H1 (cell line): ENCODE data around the gene POLD1. TPM values are rescaled to one million over a fixed set of nuclear protein-coding genes. Genes with fewer than 3 reads are reported as not detected.

ENCODE experiments used
- CTCF ChIA-PET: fragments of 300-600 bp; sonication (Branson Sonifier 250); formaldehyde crosslinking; loops from one replicate; lab custom pipeline; 2021; ENCODE audit not compliant: partially characterized antibody; lab: Charles Lee
- POLR2A ChIA-PET: fragments of 300-600 bp; sonication (Branson Sonifier 250); formaldehyde crosslinking; loops from one replicate; lab custom pipeline; 2021; ENCODE audit warnings: inconsistent platforms; ENCODE audit not compliant: partially characterized antibody; lab: Charles Lee
- DNase-seq, 2 experiments: peaks; one replicate each; pipeline versions ENCODE4 v3.0.0 to v3.0.0-alpha.2; 2010 to 2022; ENCODE audit warnings: low spot score in 2 of 2, low read depth in 1 of 2, mixed read lengths in 1 of 2
- FAIRE-seq: peaks from 2 replicates; lab custom pipeline; 2011; peaks lifted over from hg19 to GRCh38; lab: Jason Lieb, UNC
- H2AFZ ChIP-seq: 2 replicates; pipeline ENCODE4 v1.8.1; 2012; ENCODE audit warnings: low read length, inconsistent platforms
- H2AK5ac ChIP-seq: 2 replicates; pipeline ENCODE4 v1.6.1; 2013; ENCODE audit warnings: low read depth, low read length
- H2BK120ac ChIP-seq: replicated peaks from 2 replicates; pipeline ENCODE3; 2013; ENCODE audit warnings: low read depth, low read length, inconsistent platforms
- H2BK12ac ChIP-seq: 2 replicates; pipeline ENCODE4 v1.6.1; 2013; ENCODE audit warnings: low read depth, low read length
- H2BK15ac ChIP-seq: 2 replicates; pipeline ENCODE4 v1.6.1; 2013; ENCODE audit warnings: low read length
- H2BK20ac ChIP-seq: 2 replicates; pipeline ENCODE4 v1.6.1; 2013; ENCODE audit warnings: low read length
- H2BK5ac ChIP-seq: 2 replicates; pipeline ENCODE4 v1.6.1; 2013; ENCODE audit warnings: low read depth, low read length
- H3K14ac ChIP-seq: 2 replicates; pipeline ENCODE4 v1.6.1; 2013; ENCODE audit warnings: inconsistent platforms; ENCODE audit not compliant: insufficient read length
- H3K18ac ChIP-seq: 2 replicates; pipeline ENCODE4 v1.6.1; 2013; ENCODE audit warnings: low read length; ENCODE audit errors: extremely low read depth
- H3K23ac ChIP-seq: 2 replicates; pipeline ENCODE4 v1.6.1; 2013; ENCODE audit warnings: inconsistent platforms; ENCODE audit not compliant: insufficient read length
- H3K23me2 ChIP-seq: 2 replicates; pipeline ENCODE4 v1.6.1; 2013; ENCODE audit warnings: low read depth, low read length
- H3K27ac ChIP-seq: 2 replicates; pipeline ENCODE4 v1.6.1; 2011; ENCODE audit warnings: low read depth, low read length, inconsistent platforms
- H3K27me3 ChIP-seq, 4 experiments: replicated peaks in 1 of 4; 1 replicate in 1 of 4; 2 replicates in 3 of 4; pipeline versions ENCODE4 v1.6.1 to v1.8.1; 2011 to 2013; ENCODE audit warnings: low read length in 3 of 4, mild to moderate bottlenecking in 3 of 4, inconsistent platforms in 2 of 4, mixed read lengths in 2 of 4, moderate library complexity in 1 of 4; ENCODE audit not compliant: control insufficient read depth in 3 of 4, insufficient read depth in 3 of 4; ENCODE audit errors: extremely low read depth in 1 of 4
- H3K36me3 ChIP-seq, 4 experiments: 2 replicates each; pipeline versions ENCODE4 v1.6.1 to v1.8.1; 2011 to 2013; ENCODE audit warnings: mild to moderate bottlenecking in 4 of 4, low read length in 3 of 4, moderate library complexity in 2 of 4, control low read depth in 1 of 4, inconsistent platforms in 1 of 4; ENCODE audit not compliant: insufficient read depth in 4 of 4, control insufficient read depth in 2 of 4
- H3K4ac ChIP-seq: replicated peaks from 2 replicates; pipeline ENCODE3; 2013; ENCODE audit warnings: low read length, low read depth, mixed read lengths, inconsistent platforms; ENCODE audit not compliant: insufficient read length
- H3K4me1 ChIP-seq, 4 experiments: replicated peaks in 1 of 4; 1 replicate in 1 of 4; 2 replicates in 3 of 4; pipeline versions ENCODE4 v1.6.1 to v1.8.1; 2011 to 2013; ENCODE audit warnings: low read length in 3 of 4, inconsistent platforms in 2 of 4, mixed read lengths in 1 of 4; ENCODE audit not compliant: insufficient read depth in 4 of 4, control insufficient read depth in 3 of 4
- H3K4me2 ChIP-seq, 2 experiments: 2 replicates each; pipeline versions ENCODE4 v1.6.1 to v1.8.1; 2011 to 2013; ENCODE audit warnings: low read depth in 2 of 2, low read length in 2 of 2, control low read depth in 1 of 2, inconsistent platforms in 1 of 2, mild to moderate bottlenecking in 1 of 2; ENCODE audit not compliant: insufficient read depth in 1 of 2
- H3K4me3 ChIP-seq, 4 experiments: fragments of 200-600, 300-600 bp in 1 of 4; sonication (generic), shearing (Covaris generic), sonication (Bioruptor Twin) in 1 of 4; 2 replicates each; pipeline versions ENCODE4 v1.5.1 to v1.8.1; 2011 to 2016; ENCODE audit warnings: low read length in 4 of 4, low read depth in 3 of 4, control low read depth in 2 of 4, inconsistent platforms in 2 of 4, mild to moderate bottlenecking in 2 of 4, mixed read lengths in 1 of 4, moderate library complexity in 1 of 4; ENCODE audit not compliant: insufficient read depth in 2 of 4; ENCODE audit errors: extremely low read depth in 1 of 4
- H3K56ac ChIP-seq: replicated peaks from 2 replicates; pipeline ENCODE3; 2013; ENCODE audit warnings: low read depth, mild to moderate bottlenecking, mixed read lengths, low read length, inconsistent platforms; ENCODE audit not compliant: insufficient read length
- H3K79me1 ChIP-seq: 2 replicates; pipeline ENCODE4 v1.6.1; 2013; ENCODE audit warnings: low read depth, low read length, control low read depth
- H3K79me2 ChIP-seq, 2 experiments: 2 replicates each; pipeline versions ENCODE4 v1.6.1 to v1.8.1; 2012 to 2013; ENCODE audit warnings: low read length in 2 of 2, mild to moderate bottlenecking in 2 of 2, inconsistent platforms in 1 of 2; ENCODE audit not compliant: insufficient read depth in 2 of 2, control insufficient read depth in 1 of 2
- H3K9ac ChIP-seq, 4 experiments: replicated peaks in 1 of 4; 1 replicate in 1 of 4; 2 replicates in 3 of 4; pipeline versions ENCODE4 v1.6.1 to v1.8.1; 2011 to 2013; ENCODE audit warnings: low read depth in 3 of 4, low read length in 3 of 4, control low read depth in 2 of 4, mild to moderate bottlenecking in 2 of 4, moderate library complexity in 2 of 4, inconsistent platforms in 1 of 4; ENCODE audit errors: extremely low read depth in 1 of 4
- H3K9me3 ChIP-seq, 2 experiments: 2 replicates each; pipeline versions ENCODE4 v1.6.1 to v1.8.1; 2012 to 2013; ENCODE audit warnings: mild to moderate bottlenecking in 2 of 2, moderate library complexity in 2 of 2, control low read depth in 1 of 2, inconsistent platforms in 1 of 2, low read depth in 1 of 2, low read length in 1 of 2, mixed read lengths in 1 of 2; ENCODE audit not compliant: insufficient read depth in 2 of 2
- H4K20me1 ChIP-seq, 2 experiments: replicated peaks in 1 of 2; 2 replicates each; pipeline versions ENCODE3 to v1.8.1; 2011 to 2013; ENCODE audit warnings: inconsistent platforms in 2 of 2, low read length in 2 of 2, mild to moderate bottlenecking in 1 of 2; ENCODE audit not compliant: insufficient read depth in 2 of 2, control insufficient read depth in 1 of 2
- H4K5ac ChIP-seq: 2 replicates; pipeline ENCODE4 v1.6.1; 2013; ENCODE audit warnings: low read length, low read depth, mixed read lengths, inconsistent platforms; ENCODE audit not compliant: insufficient read length
- H4K8ac ChIP-seq: 2 replicates; pipeline ENCODE4 v1.8.0; 2013; ENCODE audit warnings: mild to moderate bottlenecking, moderate library complexity, low read length, inconsistent platforms; ENCODE audit not compliant: insufficient read depth; ENCODE audit errors: extremely low read depth
- H4K91ac ChIP-seq: replicated peaks from 2 replicates; pipeline ENCODE3; 2013; ENCODE audit warnings: low read length, mixed read lengths, inconsistent platforms; ENCODE audit not compliant: insufficient read length
- ASH2L ChIP-seq: fragments of 200-600, 300-600 bp; sonication (generic); IDR thresholded peaks from one replicate; pipeline ENCODE4 v1.7.1; 2017; ENCODE audit warnings: low read length
- BCL11A ChIP-seq, 2 experiments: IDR thresholded peaks; one replicate each; pipeline ENCODE4 v1.6.1; 2011; ENCODE audit warnings: low read depth in 2 of 2, low read length in 2 of 2, mild to moderate bottlenecking in 2 of 2
- GABPA ChIP-seq: IDR thresholded peaks from 2 replicates; pipeline ENCODE4 v1.6.1; 2011; ENCODE audit warnings: mild to moderate bottlenecking, low read length, moderate library complexity, borderline replicate concordance; ENCODE audit not compliant: insufficient read depth
- RAD21 ChIP-seq, 2 experiments: IDR thresholded peaks in 1 of 2; conservative IDR thresholded peaks in 1 of 2; 2 replicates each; pipeline ENCODE4 v1.6.1; 2011; ENCODE audit warnings: low read depth in 2 of 2, low read length in 2 of 2, improper control_type of control experiment in 1 of 2, inconsistent platforms in 1 of 2, mild to moderate bottlenecking in 1 of 2, moderate library complexity in 1 of 2
- WGBS, 2 experiments: shearing (Covaris generic) in 1 of 2; methylation state at CpG; one replicate each; pipeline versions ENCODE4 v1.1.6 to v1.1.7; 2013 to 2015; ENCODE audit warnings: low lambda C conversion rate in 2 of 2, mixed read lengths in 2 of 2, inconsistent platforms in 1 of 2, low coverage in 1 of 2, missing lambda C conversion rate in 1 of 2; ENCODE audit not compliant: insufficient replicate concordance in 2 of 2, insufficient coverage in 1 of 2, insufficient read length in 1 of 2; ENCODE audit errors: extremely low coverage in 1 of 2, missing lambda C conversion rate in 1 of 2; 5-methylcytosine and 5-hydroxymethylcytosine counted together
- polyA plus RNA-seq, 7 experiments: library from polyadenylated mRNA; depleted of rRNA in 3 of 7; stranded (reverse) in 5 of 7; unstranded in 2 of 7; fragments of >200 nt in 5 of 7; fragments of 200-250 nt in 2 of 7; gene quantifications; 1 replicate in 5 of 7; 2 replicates in 1 of 7; 4 replicates in 1 of 7; pipeline versions ENCODE4 v1.2.1 to v1.2.3, GENCODE V29; 2011 to 2013; ENCODE audit warnings: missing spikeins in 2 of 7, mixed read lengths in 2 of 7
- total RNA-seq: library from RNA; stranded (reverse); fragmentation: NEBNext Ultra II Directional; extraction: Animal tissue kit (Norgen Biotek cat#: 25700); gene quantifications from 2 replicates; pipeline ENCODE4 v1.2.1, GENCODE V29; 2021

Gene POLD1
- total and polyA plus RNA-seq, 2 of the 8 experiments (the other 6 are each of a cell fraction or from before 2014, with no cell fraction given) = 141 to 142 TPM

DNA sequence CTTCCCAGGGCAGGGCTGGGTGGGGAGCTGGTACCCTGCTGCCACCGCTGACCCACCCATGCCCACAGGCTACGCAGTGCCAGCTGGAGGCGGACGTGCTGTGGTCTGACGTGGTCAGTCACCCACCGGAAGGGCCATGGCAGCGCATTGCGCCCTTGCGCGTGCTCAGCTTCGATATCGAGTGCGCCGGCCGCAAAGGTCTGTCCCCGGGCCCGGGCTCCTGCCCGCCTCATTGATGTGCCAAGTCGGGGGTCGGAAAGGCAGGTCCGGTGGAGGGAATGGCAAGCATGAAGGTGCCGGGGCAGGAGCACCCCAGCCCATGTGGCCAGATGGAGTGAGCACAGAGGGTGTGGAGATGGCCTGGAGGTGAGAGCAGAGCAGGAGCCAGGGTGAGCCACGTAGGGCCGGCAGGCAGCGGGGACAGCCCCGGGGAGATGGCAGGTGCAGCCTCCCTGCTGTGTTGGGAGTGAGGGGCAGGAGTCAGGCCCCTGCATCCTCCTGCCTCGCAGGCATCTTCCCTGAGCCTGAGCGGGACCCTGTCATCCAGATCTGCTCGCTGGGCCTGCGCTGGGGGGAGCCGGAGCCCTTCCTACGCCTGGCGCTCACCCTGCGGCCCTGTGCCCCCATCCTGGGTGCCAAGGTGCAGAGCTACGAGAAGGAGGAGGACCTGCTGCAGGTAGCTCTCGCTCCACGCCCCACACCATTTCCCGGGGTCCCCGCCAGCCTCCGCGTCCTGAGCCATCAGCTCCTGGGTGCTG is 18.6 kb downstream of the POLD1 start:
- Histone ChIP-seq H3K4me1 (no peaks in the 10 kb centered on the region), H3K79me1 (peaks cover 3% of the 10 kb centered on the region; the same call in 1 of the 2 replicates), H4K8ac (no peak overlapping the region; the same call in 1 of the 2 replicates), H3K18ac (no peak overlapping the region), H3K14ac (no peak overlapping the region), H3K4me2 (no peak overlapping the region), H2AK5ac (no peak overlapping the region), H4K20me1 (peaks cover 1 to 3% of the 10 kb centered on the region in 2 experiments), H3K79me2 (peaks cover 0 to 3% of the 10 kb centered on the region in 2 experiments; a peak in 1 of 4 replicates), H4K5ac (no peak overlapping the region), H3K27me3 (no peaks in the 10 kb centered on the region), H3K4me3 (no peak overlapping the region), H2BK5ac (0 out of 2 replicates have a peak overlapping the region, but pooled peaks have one; percentile 16), H2BK20ac (no peak overlapping the region), H3K4ac (no peak overlapping the region), H3K9me3 (no peaks in the 10 kb centered on the region), H2BK12ac (no peak overlapping the region), H3K27ac (no peak overlapping the region), H2BK120ac (no peak overlapping the region), H3K36me3 (peaks cover 6 to 46% (median 29%) of the 10 kb centered on the region in 4 experiments), H3K23ac (no peak overlapping the region), H2AFZ (no peak overlapping the region), H3K23me2 (no peaks in the 10 kb centered on the region), H3K9ac (no peak overlapping the region), H3K56ac (no peak overlapping the region), H4K91ac (no peak overlapping the region), H2BK15ac (no peak overlapping the region)
- POLR2A ChIA-PET = interaction anchor here (0.8 to 2.3 kb wide), 3 partner anchors 17 to 25 kb away, joined by 3 to 15 read pairs (median 3); partner anchors contain the start of gene POLD1
- DNase-seq (no peak), FAIRE-seq (no peak)
- 94% methylated on average over 30 of the region's 41 CpGs; no CpG with 5 or more reads in 1 of the 2 experiments for WGBS, 2 experiments
- CTCF ChIA-PET = interaction anchor here (0.5 to 1.3 kb wide), 5 partner anchors 16 to 272 kb away, joined by 3 to 6 read pairs (median 4); no protein-coding TSS in a partner anchor
- TF ChIP-seq GABPA = no peak
- TF ChIP-seq RAD21 (IDR thresholded peaks at IDR 0.05 in 1 of 2, conservative IDR thresholded peaks at IDR 0.05 in 1 of 2; ENCODE audit: low read depth in 2 of 2, low read length in 2 of 2) = no peak
- no peak for TF ChIP-seq ASH2L
- no peak for TF ChIP-seq BCL11A (IDR thresholded peaks at IDR 0.05; ENCODE audit: low read depth in 2 of 2, low read length in 2 of 2)
